H9 (cell line): Measurements from ENCODE around the gene BACE2. TPM values are rescaled to one million over a fixed set of nuclear protein-coding genes. Genes with fewer than 3 reads are reported as not detected.
"Not testable (repeated sequence)": the region's sequence is repeated elsewhere in the genome, so short reads cannot be mapped to it uniquely, and the experiment has no call there.

Experiments used
- DNase-seq: peaks from one replicate; pipeline ENCODE4 v3.0.0-alpha.2; 2017
- H2AFZ ChIP-seq: one replicate; pipeline ENCODE4 v1.6.1; 2013; ENCODE audit warnings: mild to moderate bottlenecking, low read length, control low read depth, moderate library complexity
- H2AK5ac ChIP-seq: 2 replicates; pipeline ENCODE4 v1.6.1; 2013; ENCODE audit warnings: low read length, control low read depth, mixed read lengths; ENCODE audit not compliant: insufficient read length
- H2BK120ac ChIP-seq: one replicate; pipeline ENCODE4 v1.6.1; 2013; ENCODE audit warnings: low read depth, mild to moderate bottlenecking, low read length, control low read depth, inconsistent platforms; ENCODE audit not compliant: poor library complexity, severe bottlenecking
- H2BK12ac ChIP-seq: 2 replicates; pipeline ENCODE4 v1.6.1; 2013; ENCODE audit warnings: low read length, control low read depth, mixed read lengths, low read depth; ENCODE audit not compliant: insufficient read length
- H2BK15ac ChIP-seq: 2 replicates; pipeline ENCODE4 v1.6.1; 2013; ENCODE audit warnings: low read depth, low read length, control low read depth
- H2BK20ac ChIP-seq: one replicate; pipeline ENCODE4 v1.6.1; 2013; ENCODE audit warnings: low read depth, mild to moderate bottlenecking, low read length, control low read depth, inconsistent platforms; ENCODE audit not compliant: poor library complexity, severe bottlenecking
- H2BK5ac ChIP-seq: 2 replicates; pipeline ENCODE4 v1.6.1; 2013; ENCODE audit warnings: low read length, control low read depth, mixed read lengths; ENCODE audit not compliant: insufficient read length
- H3K14ac ChIP-seq: 2 replicates; pipeline ENCODE4 v1.6.1; 2013; ENCODE audit warnings: low read length, control low read depth; ENCODE audit not compliant: insufficient read depth
- H3K18ac ChIP-seq: 2 replicates; pipeline ENCODE4 v1.6.1; 2013; ENCODE audit warnings: low read depth, mild to moderate bottlenecking, mixed read lengths, low read length, control low read depth; ENCODE audit not compliant: insufficient read length
- H3K23ac ChIP-seq: 2 replicates; pipeline ENCODE4 v1.6.1; 2013; ENCODE audit warnings: low read length, control low read depth, mixed read lengths, low read depth; ENCODE audit not compliant: insufficient read length
- H3K23me2 ChIP-seq: 2 replicates; pipeline ENCODE4 v1.6.1; 2013; ENCODE audit warnings: low read depth, mild to moderate bottlenecking, mixed read lengths, low read length, control low read depth; ENCODE audit not compliant: insufficient read length, poor library complexity, severe bottlenecking
- H3K27ac ChIP-seq: 2 replicates; pipeline ENCODE4 v1.5.1; 2013; ENCODE audit warnings: low read length, control low read depth, mixed read lengths, low read depth; ENCODE audit not compliant: insufficient read length
- H3K27me3 ChIP-seq: 2 replicates; pipeline ENCODE4 v1.6.1; 2013; ENCODE audit warnings: low read length, control low read depth, inconsistent platforms; ENCODE audit not compliant: insufficient read depth
- H3K4ac ChIP-seq: 2 replicates; pipeline ENCODE4 v1.6.1; 2013; ENCODE audit warnings: low read depth, mild to moderate bottlenecking, control low read depth, inconsistent platforms, low read length, moderate library complexity
- H3K4me1 ChIP-seq: 2 replicates; pipeline ENCODE4 v1.6.1; 2013; ENCODE audit warnings: low read length, control low read depth, inconsistent platforms; ENCODE audit not compliant: insufficient read depth
- H3K4me2 ChIP-seq: 2 replicates; pipeline ENCODE4 v1.6.1; 2013; ENCODE audit warnings: low read length, control low read depth, mixed read lengths; ENCODE audit not compliant: insufficient read length, insufficient read depth
- H3K56ac ChIP-seq: 2 replicates; pipeline ENCODE4 v1.6.1; 2013; ENCODE audit warnings: low read depth, mild to moderate bottlenecking, mixed read lengths, low read length, control low read depth; ENCODE audit not compliant: insufficient read length
- H3K79me1 ChIP-seq: 2 replicates; pipeline ENCODE4 v1.6.1; 2013; ENCODE audit warnings: low read depth, mild to moderate bottlenecking, moderate library complexity, low read length, control low read depth, inconsistent platforms; ENCODE audit not compliant: insufficient read depth, poor library complexity, severe bottlenecking
- H3K79me2 ChIP-seq: 2 replicates; pipeline ENCODE4 v1.6.1; 2013; ENCODE audit warnings: low read length, control low read depth, inconsistent platforms; ENCODE audit not compliant: insufficient read depth
- H3K9ac ChIP-seq: 2 replicates; pipeline ENCODE4 v1.6.1; 2013; ENCODE audit warnings: low read length, control low read depth, mixed read lengths; ENCODE audit not compliant: insufficient read length; ENCODE audit errors: extremely low read depth
- H3K9me3 ChIP-seq: one replicate; pipeline ENCODE4 v1.6.1; 2013; ENCODE audit warnings: low read depth, low read length, inconsistent platforms; ENCODE audit not compliant: control insufficient read depth
- H3T11ph ChIP-seq: one replicate; pipeline ENCODE4 v1.6.1; 2013; ENCODE audit warnings: mild to moderate bottlenecking, low read length, control low read depth, inconsistent platforms
- H4K20me1 ChIP-seq: one replicate; pipeline ENCODE4 v1.6.1; 2013; ENCODE audit not compliant: control insufficient read depth, insufficient read length, insufficient read depth
- H4K5ac ChIP-seq: 2 replicates; pipeline ENCODE4 v1.6.1; 2013; ENCODE audit warnings: low read depth, mild to moderate bottlenecking, mixed read lengths, low read length, control low read depth; ENCODE audit not compliant: insufficient read length
- H4K8ac ChIP-seq: replicated peaks from 2 replicates; pipeline ENCODE4 v1.6.1; 2013; ENCODE audit warnings: low read length, control low read depth, mixed read lengths, low read depth; ENCODE audit not compliant: insufficient read length
- H4K91ac ChIP-seq: 2 replicates; pipeline ENCODE4 v1.6.1; 2013; ENCODE audit warnings: low read depth, mild to moderate bottlenecking, moderate library complexity, mixed read lengths, low read length, control low read depth; ENCODE audit not compliant: insufficient read length
- H3K27ac Mint-ChIP-seq, 3 experiments: 2 replicates in 2 of 3; 3 replicates in 1 of 3; pipeline ENCODE4 v1.8.0; 2020 to 2021; ENCODE audit warnings: mixed read lengths in 3 of 3, mild to moderate bottlenecking in 1 of 3, moderate library complexity in 1 of 3
- H3K27me3 Mint-ChIP-seq: 2 replicates; pipeline ENCODE4 v1.8.0; 2021; ENCODE audit warnings: low read depth, mild to moderate bottlenecking, moderate library complexity, mixed read lengths
- H3K36me3 Mint-ChIP-seq, 3 experiments: 2 replicates in 2 of 3; 3 replicates in 1 of 3; pipeline ENCODE4 v1.8.0; 2020 to 2021; ENCODE audit warnings: low read depth in 3 of 3, mixed read lengths in 3 of 3; ENCODE audit not compliant: insufficient read depth in 1 of 3
- H3K4me1 Mint-ChIP-seq, 2 experiments: 2 replicates each; pipeline ENCODE4 v1.8.0; 2020; ENCODE audit warnings: mixed read lengths in 2 of 2
- H3K4me3 Mint-ChIP-seq, 2 experiments: 2 replicates in 1 of 2; 3 replicates in 1 of 2; pipeline ENCODE4 v1.8.0; 2020 to 2021; ENCODE audit warnings: mild to moderate bottlenecking in 2 of 2, mixed read lengths in 2 of 2, moderate library complexity in 1 of 2
- H3K9me3 Mint-ChIP-seq, 2 experiments: 2 replicates in 1 of 2; 3 replicates in 1 of 2; pipeline ENCODE4 v1.8.0; 2020; ENCODE audit warnings: mild to moderate bottlenecking in 2 of 2, mixed read lengths in 2 of 2, moderate library complexity in 1 of 2
- CTCF ChIP-seq: fragments of 200-600 bp; sonication (generic); conservative IDR thresholded peaks from 3 replicates; pipeline ENCODE4 v1.8.0; 2021; ENCODE audit warnings: antibody characterized with exemption, mild to moderate bottlenecking
- WGBS: extraction: QIAGEN DNeasy Blood & Tissue Kit; methylation state at CpG from one replicate; pipeline ENCODE4 v1.1.7; 2013; ENCODE audit warnings: missing lambda C conversion rate, low lambda C conversion rate, mixed read lengths; ENCODE audit not compliant: insufficient read length; ENCODE audit errors: extremely low coverage; 5-methylcytosine and 5-hydroxymethylcytosine counted together
- total RNA-seq: library from RNA; stranded (reverse); gene quantifications from 2 replicates; pipeline ENCODE4 v1.2.1, GENCODE V29; 2021

Gene BACE2
- total RNA-seq, 1 experiment from 2014 or later: 8.0 TPM

GRCh38 chr21:41243107-41243506 is 75.1 kb downstream of the BACE2 start:
- Histone ChIP-seq H2BK120ac (no peak overlapping the region), H2BK15ac (no peak overlapping the region), H2BK12ac (no peak overlapping the region), H3K27ac (no peak overlapping the region), H4K91ac (no peak overlapping the region), H4K5ac (no peak overlapping the region), H3T11ph (no peak overlapping the region), H4K20me1 (no peaks in the 10 kb centered on the region), H3K23ac (no peak overlapping the region), H3K56ac (no peak overlapping the region), H3K18ac (no peak overlapping the region), H2BK5ac (no peak overlapping the region), H3K14ac (no peak overlapping the region), H3K4me1 (no peaks in the 10 kb centered on the region), H3K27me3 (no peaks in the 10 kb centered on the region), H2BK20ac (no peak overlapping the region), H3K4me2 (no peak overlapping the region), H3K9me3 (no peaks in the 10 kb centered on the region), H3K79me2 (no peaks in the 10 kb centered on the region), H4K8ac (no peak overlapping the region), H2AK5ac (no peak overlapping the region), H3K79me1 (no peaks in the 10 kb centered on the region), H3K23me2 (no peaks in the 10 kb centered on the region), H3K9ac (no peak overlapping the region), H2AFZ (no peak overlapping the region), H3K4ac (no peak overlapping the region)
- H3K36me3 Mint-ChIP-seq: peaks cover 0 to 2% (median 2%) of the 10 kb centered on the region in 3 experiments; a peak in 4 of 7 replicates
- TF ChIP-seq CTCF: no peak
- H3K4me1 Mint-ChIP-seq: peaks cover 14 to 23% of the 10 kb centered on the region in 2 experiments
- H3K27ac Mint-ChIP-seq: no peak overlapping the region
- peaks cover 1% of the 10 kb centered on the region; the same call in 1 of the 2 replicates for H3K27me3 Mint-ChIP-seq
- no CpG with 5 or more reads among the region's 7 CpGs for WGBS
- H3K9me3 Mint-ChIP-seq: no peaks in the 10 kb centered on the region
- no peak for DNase-seq
- no peak overlapping the region for H3K4me3 Mint-ChIP-seq

GRCh38 chr21:41244266-41244880 is 76.4 kb downstream of the BACE2 start:
- not testable (repeated sequence) for H2BK120ac ChIP-seq, H2BK20ac ChIP-seq, H3K4ac ChIP-seq, H3K23me2 ChIP-seq, H2AK5ac ChIP-seq, H3K4me1 ChIP-seq, H3K79me2 ChIP-seq, H3K79me1 ChIP-seq, H3K4me2 ChIP-seq, H4K91ac ChIP-seq, H3K36me3 Mint-ChIP-seq, H2AFZ ChIP-seq, H2BK15ac ChIP-seq, H2BK5ac ChIP-seq, H3K4me3 Mint-ChIP-seq, H4K5ac ChIP-seq, H3T11ph ChIP-seq, H3K27me3 Mint-ChIP-seq, H3K9me3 Mint-ChIP-seq, H4K20me1 ChIP-seq, H2BK12ac ChIP-seq, H3K56ac ChIP-seq, H3K27ac ChIP-seq, H4K8ac ChIP-seq, H3K9me3 ChIP-seq, H3K27me3 ChIP-seq, H3K23ac ChIP-seq, DNase-seq, H3K9ac ChIP-seq, H3K18ac ChIP-seq, H3K27ac Mint-ChIP-seq, H3K14ac ChIP-seq
- WGBS: no CpG with 5 or more reads among the region's 8 CpGs
- peaks cover 14 to 23% of the 10 kb centered on the region in 2 experiments for H3K4me1 Mint-ChIP-seq
